GM21717 (cell line): ENCODE results near the gene ELMO1.

Experiments used
- ATAC-seq: cut with Tn5 transposase; IDR thresholded peaks from one replicate; pipeline ENCODE4 v1.9.1; 2021; ENCODE audit warnings: mild to moderate bottlenecking, moderate library complexity; ENCODE audit not compliant: unreplicated experiment

Gene ELMO1

DNA sequence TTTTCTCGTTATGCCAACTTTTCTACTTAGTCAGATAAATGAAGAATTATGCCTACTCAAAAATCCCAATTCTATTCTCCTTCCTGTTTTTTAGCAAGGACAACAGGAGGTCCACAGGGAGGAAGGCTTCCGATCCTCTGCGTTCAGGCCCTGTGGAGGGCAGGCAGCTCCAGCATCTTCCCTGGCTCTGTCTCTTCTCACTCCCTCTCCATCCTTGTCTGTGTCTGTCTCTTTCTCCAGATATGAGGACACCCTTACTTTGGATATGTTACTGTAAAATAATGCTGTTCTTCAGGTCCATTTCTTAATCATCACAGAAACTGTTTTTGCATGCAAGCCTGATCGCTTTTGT, 166.6 kb downstream of the ELMO1 start:
- no peak for ATAC-seq

DNA sequence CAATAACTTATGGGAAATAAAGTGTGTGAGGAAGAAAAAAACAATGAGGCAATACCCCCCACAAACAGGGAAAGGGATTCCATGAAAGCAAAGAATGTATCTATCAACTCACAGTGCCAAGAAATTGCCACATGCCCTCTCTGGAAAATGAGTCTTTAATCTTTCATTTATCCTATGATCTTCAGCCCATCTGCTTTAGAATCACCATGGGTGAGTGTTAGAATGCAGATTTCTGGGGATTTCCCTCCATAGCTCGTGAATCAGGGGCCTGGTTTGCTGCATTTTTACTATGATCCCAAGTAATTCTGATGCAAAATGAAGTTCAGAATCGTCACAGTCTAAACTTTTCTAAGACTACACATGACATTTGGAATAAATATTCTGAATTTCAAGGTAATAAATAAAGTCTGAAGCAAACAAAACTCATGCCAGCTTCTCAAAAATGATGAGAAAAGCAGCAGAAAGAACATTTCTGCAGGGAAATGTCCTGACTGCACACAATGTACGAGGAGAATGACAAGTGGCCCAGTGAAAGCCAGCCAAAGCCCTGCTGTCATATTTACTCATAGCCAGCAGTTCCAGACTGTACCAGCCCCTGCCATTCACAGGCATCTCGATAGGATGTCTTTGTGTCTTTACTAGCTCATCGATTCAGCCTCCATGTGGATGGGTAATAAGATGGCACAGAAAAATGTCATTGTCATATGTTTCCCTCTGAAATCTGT, 167.1 kb downstream of the ELMO1 start:
- ATAC-seq: no peak

DNA sequence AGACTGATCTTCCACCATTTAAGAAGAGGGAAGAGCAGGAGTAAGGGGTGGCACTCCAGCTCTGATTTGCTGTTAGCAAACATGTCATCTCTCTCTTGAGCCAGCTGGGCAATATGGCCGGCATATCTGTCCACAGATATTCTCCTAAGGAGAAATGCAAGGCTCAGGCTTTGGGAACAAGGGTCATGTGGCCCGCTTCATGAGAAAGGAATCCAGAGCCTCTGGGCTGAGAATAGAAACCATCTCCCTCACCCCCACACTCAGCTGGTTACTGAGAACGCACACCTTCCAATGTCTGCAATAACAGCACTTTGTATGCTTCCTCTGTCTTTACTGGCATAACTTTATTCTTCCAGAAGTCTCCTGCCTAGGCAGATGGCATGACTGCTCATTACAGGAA, 171.2 kb downstream of the ELMO1 start:
- no peak for ATAC-seq

DNA sequence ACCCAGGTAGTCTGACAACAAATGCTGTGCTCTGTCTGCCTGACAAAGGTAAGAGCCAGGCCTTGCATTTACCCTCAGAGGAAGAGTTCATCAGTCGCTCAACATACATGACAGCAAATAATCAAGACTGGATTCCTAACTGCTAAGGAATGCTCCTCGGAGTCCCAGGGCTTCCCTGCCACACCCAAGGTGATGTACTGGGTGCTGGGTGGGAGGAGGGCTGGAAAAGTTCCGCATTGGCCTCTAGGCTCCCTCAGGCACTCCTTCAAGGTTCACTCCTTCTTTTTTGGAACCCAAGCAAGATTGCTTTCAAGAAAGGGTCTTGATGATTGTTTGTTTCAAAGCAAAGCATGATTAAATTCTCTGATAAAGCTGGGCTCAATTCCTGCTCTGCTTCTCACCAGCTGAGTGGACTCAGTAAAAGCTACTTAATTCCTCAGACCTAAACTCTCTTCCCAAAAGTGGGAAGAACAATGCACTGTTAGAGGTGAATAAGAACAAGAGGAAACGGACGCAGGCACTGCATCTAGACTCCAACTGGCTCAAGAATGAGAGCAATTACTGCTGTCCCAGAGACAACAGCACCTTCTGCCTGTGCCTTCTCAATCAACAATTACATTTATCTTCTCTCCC, 173.5 kb downstream of the ELMO1 start:
- ATAC-seq: no peak

DNA sequence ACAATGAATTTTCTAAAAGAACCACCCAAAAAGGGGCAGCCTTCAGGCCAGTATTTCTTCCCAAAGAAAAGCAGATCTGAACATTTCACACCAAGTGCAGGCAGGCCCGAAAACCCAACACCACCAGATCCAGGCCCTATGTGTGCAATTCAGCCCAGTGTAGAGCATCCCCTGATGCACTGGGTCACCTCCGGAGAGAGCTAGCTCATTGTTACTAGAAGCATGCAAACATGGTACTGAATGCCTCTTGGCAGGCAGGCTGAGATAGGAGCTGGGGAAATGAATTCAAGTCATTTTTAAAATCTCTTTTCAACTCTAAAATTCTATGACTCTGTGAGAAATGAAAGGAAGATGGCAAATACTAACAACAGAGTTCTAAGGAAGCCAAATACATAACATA, 174.8 kb downstream of the ELMO1 start:
- no peak for ATAC-seq

DNA sequence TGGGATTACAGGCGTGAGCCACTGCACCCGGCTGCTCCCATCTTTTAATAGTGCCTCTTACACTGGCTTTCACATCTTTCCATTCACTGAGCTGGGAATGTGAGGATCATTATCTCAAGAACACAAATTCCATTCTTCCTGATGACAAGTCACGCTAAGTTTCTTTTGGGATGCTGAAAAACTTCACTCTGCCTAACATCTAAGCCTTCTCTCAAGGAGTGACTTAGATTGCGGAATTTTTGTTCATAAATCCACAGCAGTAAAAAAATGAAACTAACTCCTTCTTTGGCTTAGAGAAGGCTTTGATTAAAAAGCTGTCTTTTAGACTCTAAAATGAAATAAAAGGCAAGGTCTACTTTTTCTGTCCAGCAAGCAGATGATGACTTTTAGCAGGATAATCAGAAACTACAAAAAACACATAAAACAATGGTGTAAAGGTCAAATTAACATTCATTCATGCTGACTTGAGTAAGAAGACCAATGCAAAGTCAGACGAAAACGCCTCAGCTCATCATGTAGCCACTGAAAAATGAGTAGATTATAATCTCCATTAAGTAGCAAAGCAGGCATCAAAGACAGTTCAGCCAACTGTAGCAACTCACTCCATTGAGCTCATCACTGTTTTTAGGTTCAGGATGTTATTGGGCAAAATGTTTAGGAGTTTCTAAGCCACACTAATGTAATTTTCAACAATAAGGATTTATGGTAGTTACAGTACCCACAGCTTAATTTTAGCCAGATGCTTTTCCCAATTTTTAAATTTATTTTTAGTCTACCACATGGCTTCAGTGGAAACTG, 178.8 kb downstream of the ELMO1 start:
- no peak for ATAC-seq

DNA sequence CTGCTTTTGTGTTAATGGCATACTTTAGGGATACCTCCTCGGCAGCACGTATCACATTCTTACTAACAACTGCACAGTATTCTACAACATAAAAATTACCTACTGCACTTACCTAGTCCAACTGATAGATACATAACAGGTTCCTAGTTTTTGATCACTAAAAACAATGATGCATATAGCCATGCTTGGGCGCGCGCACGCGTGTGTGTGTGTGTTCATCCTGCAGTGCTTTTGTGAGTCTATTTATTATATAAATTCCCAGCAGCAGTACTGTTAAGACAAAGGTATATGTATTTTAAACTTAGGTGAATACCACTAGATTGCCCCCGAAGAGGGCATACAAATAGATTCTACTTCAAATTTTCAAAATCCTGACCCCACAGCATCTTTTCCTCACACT, 181.4 kb downstream of the ELMO1 start:
- no peak for ATAC-seq

DNA sequence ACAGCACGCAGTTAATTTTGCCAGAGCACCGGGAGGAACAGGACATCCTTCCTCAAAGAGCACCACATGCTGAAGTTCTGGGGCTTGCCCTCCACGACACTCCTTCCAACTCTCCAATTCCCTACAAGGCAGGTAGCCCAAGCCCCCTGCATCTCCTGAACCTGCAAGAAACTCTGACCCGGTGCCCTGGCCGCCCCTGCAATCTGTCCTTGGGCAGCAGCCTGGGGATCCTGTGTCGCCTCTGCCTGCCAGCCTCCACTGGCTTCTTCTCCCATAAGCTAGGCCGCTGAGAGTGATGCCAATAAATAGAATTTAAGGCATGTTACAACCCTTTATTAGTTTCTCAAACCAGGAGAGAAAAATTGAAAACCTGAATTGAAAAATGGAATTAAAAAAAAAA, 182.8 kb downstream of the ELMO1 start:
- no peak for ATAC-seq

DNA sequence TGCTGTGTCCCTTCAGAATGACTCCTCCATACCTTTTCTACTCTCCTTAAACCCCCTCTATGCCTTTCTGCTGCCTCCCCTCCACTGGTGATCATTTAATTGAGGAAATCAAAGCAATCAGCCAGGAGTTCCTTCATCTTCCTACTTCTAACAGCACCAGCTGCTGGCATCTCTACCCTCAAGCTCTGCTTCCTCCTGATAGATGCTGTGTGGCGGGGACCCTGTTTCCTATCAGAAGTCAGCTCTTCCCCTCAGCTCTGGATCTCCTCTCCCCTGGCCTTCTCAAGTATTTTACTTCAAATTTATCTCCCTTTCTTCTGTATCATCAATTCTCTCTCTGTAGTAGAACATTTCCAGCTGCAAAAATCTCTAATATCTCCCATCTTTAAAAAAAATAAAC, 183.7 kb downstream of the ELMO1 start:
- ATAC-seq: no peak

DNA sequence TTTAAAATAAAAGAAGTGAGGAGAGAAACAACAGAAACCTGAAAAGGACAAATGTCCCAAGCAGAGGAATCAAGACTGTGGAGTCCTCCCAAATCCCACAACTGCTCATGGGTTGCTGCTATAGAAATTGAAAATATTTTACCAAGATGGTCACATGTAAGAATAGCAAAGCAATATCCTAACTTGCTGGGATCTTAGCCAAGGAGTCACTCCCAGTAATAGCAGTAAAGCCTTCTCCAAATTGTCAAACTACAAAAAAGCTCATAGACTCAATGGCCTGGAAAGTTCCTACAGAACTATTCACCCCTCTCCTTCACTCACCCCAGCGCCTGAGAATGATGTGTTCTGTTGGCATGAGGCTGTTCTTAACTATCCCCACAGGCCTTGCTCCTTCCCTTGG, 186.5 kb downstream of the ELMO1 start:
- ATAC-seq: no peak

DNA sequence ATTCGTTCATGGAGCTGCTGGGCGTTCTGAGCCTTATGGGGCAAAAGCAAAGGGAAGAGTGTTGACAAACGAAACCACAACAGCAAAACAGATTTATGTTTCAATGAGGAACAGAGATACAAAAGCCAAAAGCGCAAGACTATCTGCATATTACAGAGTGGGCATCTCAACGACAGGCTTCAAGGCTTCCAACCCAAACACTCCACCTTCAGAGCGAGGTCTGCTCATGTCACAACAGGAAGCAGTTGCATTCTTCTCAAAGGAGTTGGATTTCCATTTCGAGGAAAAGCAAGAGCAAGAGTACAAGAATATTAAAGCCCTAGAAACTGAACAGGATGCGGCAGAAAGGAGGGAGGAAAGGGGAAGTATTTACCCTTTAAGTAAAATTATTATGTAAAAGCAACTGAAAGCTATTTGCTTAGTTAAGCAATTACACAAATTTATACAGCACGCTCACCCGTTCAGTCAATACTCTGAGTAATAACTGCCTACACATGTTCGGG, 189.3 kb downstream of the ELMO1 start:
- no peak for ATAC-seq

DNA sequence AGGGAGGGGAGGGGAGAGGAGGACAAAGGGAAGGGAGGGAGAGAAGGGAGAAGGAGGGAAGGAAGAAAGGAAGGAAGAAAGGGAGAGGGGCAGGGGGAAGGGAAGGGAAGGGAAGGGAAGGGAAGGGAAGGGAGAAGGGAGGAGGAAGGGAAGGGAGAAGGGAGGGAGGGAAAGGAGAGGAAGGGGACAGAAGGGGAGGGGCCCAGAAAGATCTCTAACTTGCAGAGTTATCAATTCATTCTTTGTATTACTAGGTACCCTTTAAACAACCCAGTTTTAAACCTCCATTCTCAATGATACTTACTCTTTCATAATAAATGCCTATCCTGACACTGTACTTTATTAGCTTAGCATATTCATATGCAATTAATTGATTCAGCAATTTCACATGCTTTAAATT, 192.0 kb downstream of the ELMO1 start:
- no peak for ATAC-seq

DNA sequence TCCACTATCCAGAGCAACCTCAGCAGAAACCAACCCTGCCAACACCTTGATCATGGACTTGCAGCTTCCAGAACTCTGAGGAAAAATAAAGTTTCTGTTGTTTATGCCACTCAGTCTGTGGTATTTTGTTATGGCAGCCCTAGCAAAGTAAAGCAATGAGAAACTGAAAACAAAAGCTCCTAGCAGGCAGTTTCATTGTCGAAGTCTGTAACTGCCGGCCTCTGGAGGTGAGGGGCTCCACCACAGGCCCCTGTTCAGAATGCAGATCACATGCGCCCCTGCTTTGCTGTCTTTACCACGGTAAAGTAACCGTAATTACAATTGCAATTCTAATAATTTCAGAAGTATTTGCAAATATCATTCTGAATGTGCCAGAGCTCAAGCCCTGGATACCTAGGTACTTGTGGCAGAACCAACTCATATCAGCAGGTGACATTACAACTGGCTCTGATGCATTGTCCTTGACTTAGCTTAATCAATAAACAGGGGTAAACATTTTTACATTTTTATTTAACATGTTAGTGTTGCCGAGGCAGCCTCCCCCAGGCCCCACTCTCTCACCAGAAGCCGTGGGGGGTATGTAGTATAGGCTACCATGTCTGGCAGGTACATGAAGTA, 193.2 kb downstream of the ELMO1 start:
- no peak for ATAC-seq

DNA sequence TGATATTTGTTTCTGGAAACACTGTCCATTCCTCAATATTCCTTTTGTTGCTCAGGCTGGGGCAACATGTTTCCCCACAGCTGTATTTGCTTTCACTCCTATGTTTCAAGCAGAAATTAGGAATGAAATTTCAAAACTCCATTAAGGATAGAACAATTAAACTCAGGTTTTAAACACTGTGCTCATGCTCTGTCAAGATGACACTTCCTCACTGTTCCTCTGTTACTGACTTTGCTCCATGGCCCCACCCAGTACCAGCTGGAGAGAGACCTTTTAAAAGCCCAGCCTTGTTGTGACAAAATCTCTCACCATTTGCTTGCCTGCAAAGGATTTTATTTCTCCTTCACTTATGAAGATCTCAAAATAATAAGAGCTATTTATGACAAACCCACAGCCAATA, 197.4 kb downstream of the ELMO1 start:
- no peak for ATAC-seq

DNA sequence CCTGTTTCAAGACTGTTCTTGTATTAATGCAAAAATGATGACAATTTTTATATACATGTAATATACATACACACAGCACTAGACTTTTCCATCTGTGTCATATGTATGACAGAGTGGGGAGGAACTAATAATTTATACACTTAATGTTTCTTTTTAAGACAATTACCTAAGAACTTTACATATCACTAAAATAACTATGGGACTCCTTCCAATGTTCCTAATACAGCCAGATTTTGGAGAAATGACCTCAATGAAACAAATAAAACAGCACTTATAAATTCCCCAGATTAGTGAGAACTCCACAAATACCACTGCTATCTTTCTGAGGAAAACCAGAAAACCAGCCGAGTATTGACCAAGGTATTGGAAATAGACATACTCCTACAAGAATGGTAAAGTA, 199.4 kb downstream of the ELMO1 start:
- no peak for ATAC-seq

DNA sequence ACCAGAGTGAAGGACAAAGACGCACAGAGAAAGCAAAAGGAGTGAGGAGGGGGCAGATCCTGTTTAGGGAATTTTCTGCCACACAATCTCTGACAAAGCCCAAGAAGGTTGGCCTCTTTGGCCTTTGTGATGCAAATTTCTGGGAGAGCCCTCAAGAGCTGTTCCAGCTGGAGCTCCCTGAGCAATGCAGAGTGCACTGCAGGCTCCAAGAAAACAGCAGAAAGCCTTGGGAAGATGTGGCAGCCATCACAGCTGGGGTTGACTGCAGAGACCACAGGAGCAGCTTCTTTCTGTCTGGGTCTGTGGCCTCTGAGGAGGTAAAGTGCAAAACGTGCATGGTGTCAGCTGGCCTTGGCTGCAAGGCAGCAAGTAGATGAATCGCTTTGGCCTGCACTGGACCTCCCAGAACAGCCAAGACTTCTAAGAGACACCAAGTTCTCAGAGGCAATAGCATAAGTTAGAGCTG, 200.2 kb downstream of the ELMO1 start:
- no peak for ATAC-seq

DNA sequence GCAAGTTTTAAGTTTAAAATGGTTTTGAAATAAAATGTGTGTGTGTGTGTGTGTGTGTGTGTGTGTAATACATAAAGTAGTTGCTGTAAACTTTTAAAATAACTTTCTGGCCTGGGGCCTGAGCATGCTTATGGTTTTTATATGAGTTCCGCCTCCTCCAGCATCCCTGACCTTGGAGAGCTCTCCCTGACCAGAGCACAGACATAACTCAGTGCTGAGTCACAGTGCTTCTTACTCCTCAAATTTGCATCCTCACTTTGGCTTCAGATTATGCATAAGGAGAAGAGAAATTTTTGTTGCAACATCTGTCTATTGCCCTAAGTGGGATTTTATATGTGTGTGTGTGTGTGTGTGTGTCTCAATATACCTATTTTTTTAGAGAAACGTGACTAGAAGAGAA, 200.8 kb downstream of the ELMO1 start:
- no peak for ATAC-seq

DNA sequence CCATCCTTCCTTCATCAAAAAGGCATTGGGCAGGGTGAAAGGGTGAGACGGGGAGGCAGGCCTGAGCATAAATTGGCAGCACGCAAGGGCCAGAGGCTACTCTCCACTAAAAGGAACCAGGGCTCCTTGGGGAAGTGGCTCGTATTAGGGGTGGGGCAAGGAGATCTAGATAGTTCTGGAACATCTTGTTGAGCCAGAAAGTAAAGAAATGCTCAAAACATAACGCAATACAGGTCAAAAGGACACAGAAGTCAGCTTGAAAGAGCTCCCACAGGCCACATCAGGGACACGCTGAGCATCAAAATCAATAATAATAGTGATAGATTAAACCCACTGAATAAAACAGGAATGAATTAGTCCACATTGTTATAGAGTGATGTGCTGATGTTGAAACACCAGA, 203.1 kb downstream of the ELMO1 start:
- ATAC-seq: no peak

DNA sequence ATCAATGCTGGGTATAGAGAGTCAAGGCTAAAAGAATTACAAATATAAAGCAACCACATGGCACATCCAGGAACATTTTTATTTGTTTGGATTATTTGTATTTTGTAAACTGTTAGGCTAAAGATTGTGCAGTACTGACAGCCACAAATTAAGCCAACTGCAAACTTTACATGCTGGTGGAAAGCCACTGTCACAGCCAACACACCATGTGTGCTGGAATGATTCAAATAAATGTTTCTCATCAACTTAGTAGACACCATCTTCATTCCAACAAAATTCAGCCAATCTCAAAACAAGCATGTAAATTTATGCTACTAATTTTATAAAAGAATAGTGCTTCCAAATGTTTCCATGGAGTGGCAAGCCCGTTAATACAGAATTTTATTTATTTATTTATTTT, 211.8 kb downstream of the ELMO1 start:
- no peak for ATAC-seq

DNA sequence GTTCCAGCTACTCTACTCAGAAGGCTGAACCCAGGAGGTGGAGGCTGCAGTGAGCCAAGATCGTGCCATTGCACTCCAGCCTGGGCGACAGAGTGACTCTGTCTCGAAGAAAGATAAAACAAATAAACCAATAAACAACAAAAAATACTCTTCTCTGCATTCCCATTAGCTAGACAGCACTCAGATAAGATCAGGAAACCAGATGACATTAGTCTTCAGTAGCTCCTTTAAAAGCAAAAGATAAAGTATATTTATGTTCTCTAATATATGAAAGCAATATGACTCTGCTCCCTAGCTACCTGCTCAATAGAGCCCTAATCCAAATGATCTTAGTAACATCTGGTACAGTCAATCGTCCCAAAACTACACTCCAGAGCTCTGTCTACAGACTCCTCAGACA, 212.9 kb downstream of the ELMO1 start:
- no peak for ATAC-seq

DNA sequence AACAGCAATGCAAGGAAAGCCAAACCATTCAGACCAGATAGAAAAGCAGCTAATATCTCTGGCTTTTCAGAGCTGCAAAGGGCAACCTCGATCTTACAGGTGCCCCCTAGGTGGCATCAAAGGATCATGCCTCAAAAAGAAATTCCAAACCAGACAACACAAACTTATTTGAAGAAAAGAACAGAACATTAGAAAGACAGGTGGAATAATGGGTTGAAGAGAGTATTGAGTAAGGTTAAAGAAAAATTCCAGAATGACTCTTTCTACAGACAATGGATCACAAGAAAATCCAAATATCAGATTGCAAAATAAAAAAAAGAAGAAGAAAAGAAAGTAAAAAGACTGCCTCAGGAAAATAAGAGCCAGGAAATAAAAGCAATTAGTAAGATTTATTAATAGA, 213.7 kb downstream of the ELMO1 start:
- no peak for ATAC-seq

DNA sequence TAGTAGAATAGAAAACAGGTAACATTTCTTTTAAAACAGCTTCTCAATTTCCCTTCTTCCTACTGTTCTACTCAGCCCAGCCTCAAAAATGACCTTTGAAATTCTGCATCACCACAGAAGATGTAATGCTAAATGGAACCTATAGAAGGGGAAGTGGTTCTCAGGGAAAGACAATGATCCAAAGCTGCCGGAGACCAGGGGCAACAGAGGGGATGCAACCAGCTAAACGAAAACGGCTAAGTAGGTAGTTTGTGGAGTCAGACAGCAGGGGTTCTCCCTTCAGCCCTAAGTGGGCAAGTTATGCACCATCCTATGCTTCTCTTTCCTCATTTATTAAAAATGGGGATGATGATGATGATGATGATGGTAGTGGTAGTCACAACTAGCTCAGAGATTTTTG, 214.3 kb downstream of the ELMO1 start:
- ATAC-seq: no peak
